Psoas muscle (tissue), 8 donors: Measurements from ENCODE around the gene SLC16A4. TPM values are rescaled to one million over a fixed set of nuclear protein-coding genes. Genes with fewer than 3 reads are reported as not detected.

Experiments
- ATAC-seq, 4 donors: fragments of 200-7000 bp; cut with Tn5 transposase; one replicate each; pipeline ENCODE4 v1.9.1; 2020; ENCODE audit warnings: moderate library complexity in 3 of 4, mild to moderate bottlenecking in 2 of 4
- DNase-seq, 2 donors: peaks; one replicate each; pipeline ENCODE4 v3.0.0-alpha.2; 2020
- H3K27ac ChIP-seq: fragments of 200-600 bp; one replicate; pipeline ENCODE4 v1.8.0; 2022
- H3K27me3 ChIP-seq, 3 donors: fragments of 200-600 bp in 1 of 3; one replicate each; pipeline versions ENCODE4 v1.6.1 to v1.8.0; 2013 to 2022; ENCODE audit warnings: low read length in 2 of 3, mild to moderate bottlenecking in 2 of 3, moderate library complexity in 1 of 3; ENCODE audit not compliant: insufficient read depth in 3 of 3
- H3K36me3 ChIP-seq, 2 donors: fragments of 200-600 bp in 1 of 2; one replicate each; pipeline versions ENCODE4 v1.6.1 to v1.8.0; 2013 to 2022; ENCODE audit warnings: low read depth in 1 of 2, mild to moderate bottlenecking in 1 of 2, moderate library complexity in 1 of 2; ENCODE audit not compliant: insufficient read depth in 1 of 2
- H3K4me1 ChIP-seq: fragments of 200-600 bp; one replicate; pipeline ENCODE4 v1.8.0; 2022
- H3K4me3 ChIP-seq: fragments of 200-600 bp; one replicate; pipeline ENCODE4 v1.8.0; 2022; ENCODE audit warnings: mild to moderate bottlenecking
- H3K9me3 ChIP-seq: fragments of 200-600 bp; one replicate; pipeline ENCODE4 v1.8.0; 2022
- WGBS, 3 donors: extraction: QIAGEN DNeasy Blood & Tissue Kit; methylation state at CpG; one replicate each; pipeline versions ENCODE4 v1.1.6 to v1.1.7; 2013; 5-methylcytosine and 5-hydroxymethylcytosine counted together
- intact Hi-C, 2 donors: fragments of 100-400 bp; cut with DNase I; formaldehyde crosslinking; loops; one replicate each; pipeline versions ENCODE4 v1.11.0 to v1.14.2; 2022
- polyA plus RNA-seq, 3 donors: library from polyadenylated mRNA; stranded (reverse); fragments of 200-250 nt; gene quantifications; one replicate each; pipeline ENCODE4 v1.2.3, GENCODE V29; 2013
- total RNA-seq, 4 donors: library from RNA; stranded (reverse); fragmentation: NEBNext Ultra II Directional in 2 of 4; extraction: Animal tissue kit (Norgen Biotek cat#: 25700) in 2 of 4; gene quantifications; one replicate each; pipeline versions ENCODE4 v1.2.1 to v1.2.4, GENCODE V29; 2021 to 2023
- TF ChIP-seq, protein P1 (sequence below): fragments of 200-600 bp; IDR thresholded peaks from one replicate; pipeline ENCODE4 v1.8.0; 2022; ENCODE audit warnings: antibody characterized with exemption
- donor health status: healthy with polysubstance abuse.
- donor health status: DM: no; HTN: no; CAD: no; lungs with moderate emphysema.
- donor health status: Bipolar disorder and iron deficiency.
- donor health status: healthy.
- donor health status: DM: yes; HTN: yes; CAD: no.
- donor health status: DM: no; HTN: no; CAD: no.
- donor health status: DM: no; HTN: no; CAD: no.
- donor health status: DM: yes; HTN: yes; CAD: no.

SLC16A4 gene
- total and polyA plus RNA-seq, 7 donors, result 0.79 to 4.3 (median 1.0) TPM

DNA sequence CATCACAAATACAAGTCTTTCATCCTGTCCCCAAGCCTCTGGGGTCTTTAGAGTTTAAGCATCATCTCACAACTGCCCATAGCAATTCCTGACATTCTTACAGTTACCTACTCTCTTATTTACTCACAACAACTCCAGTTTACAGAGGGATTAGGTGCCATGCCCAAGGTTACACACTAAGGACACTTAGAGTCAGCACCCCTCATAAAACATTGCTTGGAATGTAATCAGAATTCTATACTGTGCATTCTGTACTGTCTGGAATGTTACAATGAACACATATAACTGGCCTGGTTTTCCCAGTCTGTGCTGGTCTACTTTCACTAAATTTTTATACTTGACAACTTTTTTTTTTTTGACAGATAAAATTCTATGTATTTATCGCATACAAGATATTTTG is 66.2 kb downstream of the SLC16A4 start:
- intact Hi-C loops, result no loop called here
- TF ChIP-seq, protein P1, sequence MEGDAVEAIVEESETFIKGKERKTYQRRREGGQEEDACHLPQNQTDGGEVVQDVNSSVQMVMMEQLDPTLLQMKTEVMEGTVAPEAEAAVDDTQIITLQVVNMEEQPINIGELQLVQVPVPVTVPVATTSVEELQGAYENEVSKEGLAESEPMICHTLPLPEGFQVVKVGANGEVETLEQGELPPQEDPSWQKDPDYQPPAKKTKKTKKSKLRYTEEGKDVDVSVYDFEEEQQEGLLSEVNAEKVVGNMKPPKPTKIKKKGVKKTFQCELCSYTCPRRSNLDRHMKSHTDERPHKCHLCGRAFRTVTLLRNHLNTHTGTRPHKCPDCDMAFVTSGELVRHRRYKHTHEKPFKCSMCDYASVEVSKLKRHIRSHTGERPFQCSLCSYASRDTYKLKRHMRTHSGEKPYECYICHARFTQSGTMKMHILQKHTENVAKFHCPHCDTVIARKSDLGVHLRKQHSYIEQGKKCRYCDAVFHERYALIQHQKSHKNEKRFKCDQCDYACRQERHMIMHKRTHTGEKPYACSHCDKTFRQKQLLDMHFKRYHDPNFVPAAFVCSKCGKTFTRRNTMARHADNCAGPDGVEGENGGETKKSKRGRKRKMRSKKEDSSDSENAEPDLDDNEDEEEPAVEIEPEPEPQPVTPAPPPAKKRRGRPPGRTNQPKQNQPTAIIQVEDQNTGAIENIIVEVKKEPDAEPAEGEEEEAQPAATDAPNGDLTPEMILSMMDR, result no peak
- H3K4me1 ChIP-seq, result no peaks in the 10 kb centered on the region
- no peaks in the 10 kb centered on the region for H3K27me3 ChIP-seq
- 96 to 98% (median 98%) methylated on average over 1 of the region's 1 CpG for WGBS, 3 donors
- no peak overlapping the region for H3K27ac ChIP-seq
- no peak overlapping the region for H3K4me3 ChIP-seq
- ATAC-seq, result no peak
- H3K36me3 ChIP-seq, result no peaks in the 10 kb centered on the region
- no peak for DNase-seq
- no peaks in the 10 kb centered on the region for H3K9me3 ChIP-seq

DNA sequence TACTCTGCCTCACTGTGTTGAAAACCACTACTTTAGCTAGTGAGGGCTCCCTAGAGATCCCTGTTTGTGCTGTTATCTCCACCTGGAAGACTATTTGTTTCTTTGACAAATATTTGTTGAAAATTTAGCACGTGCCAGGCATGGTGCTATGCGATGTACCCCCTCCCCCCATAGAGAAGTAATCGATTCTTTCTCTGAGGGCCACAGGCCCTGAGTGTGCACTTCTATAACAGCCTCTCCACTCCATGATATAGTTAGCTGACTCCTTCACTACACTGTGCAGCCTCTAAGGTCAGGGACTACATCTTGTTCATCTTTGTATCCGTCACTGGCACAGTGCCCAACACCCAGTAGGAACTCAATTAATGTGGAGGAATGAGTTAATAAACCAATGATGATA is 69.0 kb downstream of the SLC16A4 start:
- no peak for DNase-seq
- Histone ChIP-seq H3K4me3 (no peak overlapping the region), H3K4me1 (no peaks in the 10 kb centered on the region), H3K27ac (no peak overlapping the region), H3K36me3 (no peaks in the 10 kb centered on the region), H3K9me3 (no peaks in the 10 kb centered on the region), H3K27me3 (no peaks in the 10 kb centered on the region)
- no peak for ATAC-seq
- intact Hi-C loops, result no loop called here
- 78 to 79% (median 79%) methylated on average over 4 of the region's 4 CpGs for WGBS, 3 donors
- TF ChIP-seq, protein P1, result no peak

GRCh38 chr1:110321045-110321444 is 69.8 kb downstream of the SLC16A4 start:
- ATAC-seq (no peak), DNase-seq (no peak)
- WGBS, 3 donors, result 89 to 94% (median 90%) methylated on average over 2 of the region's 2 CpGs
- no peaks in the 10 kb centered on the region for H3K9me3 ChIP-seq
- no peaks in the 10 kb centered on the region for H3K36me3 ChIP-seq
- H3K27ac ChIP-seq, result no peak overlapping the region
- intact Hi-C loops, result no loop called here
- H3K4me1 ChIP-seq, result no peaks in the 10 kb centered on the region
- no peaks in the 10 kb centered on the region for H3K27me3 ChIP-seq
- TF ChIP-seq, protein P1, result no peak
- H3K4me3 ChIP-seq, result no peak overlapping the region

- no peaks in the 10 kb centered on the region for H3K4me1 ChIP-seq
- H3K36me3 ChIP-seq, result no peaks in the 10 kb centered on the region
- TF ChIP-seq, protein P1, result no peak
- no peaks in the 10 kb centered on the region for H3K9me3 ChIP-seq
- H3K4me3 ChIP-seq, result no peak overlapping the region
- H3K27me3 ChIP-seq, result no peaks in the 10 kb centered on the region
- WGBS, 3 donors, result 88 to 89% (median 89%) methylated on average over 1 of the region's 1 CpG
- H3K27ac ChIP-seq, result no peak overlapping the region
- no peak for DNase-seq
- ATAC-seq, result no peak
- intact Hi-C loops, result no loop called here
Measured at GRCh38 chr1:110320168-110320518, 70.7 kb downstream of the SLC16A4 start.
